Measurements from ENCODE around the gene ZFP36.

Gene ZFP36

GRCh38 chr19:39384839-39385568, 21.6 kb upstream of the ZFP36 start:
- no peak for DNase-seq

GRCh38 chr19:39385629-39386411, 20.8 kb upstream of the ZFP36 start:
- no peak for DNase-seq

GRCh38 chr19:39386557-39386956, 20.1 kb upstream of the ZFP36 start:
- DNase-seq, result no peak

- no peak for DNase-seq
Observed at GRCh38 chr19:39388657-39389056, 18.0 kb upstream of the ZFP36 start.

GRCh38 chr19:39389631-39390414, 16.8 kb upstream of the ZFP36 start:
- DNase-seq, result no peak

- DNase-seq, result no peak
Observed at GRCh38 chr19:39390451-39390750, 16.2 kb upstream of the ZFP36 start.

- peak; percentile 98 to 100 (median 99) for DNase-seq
Observed at GRCh38 chr19:39390751-39391437, 15.8 kb upstream of the ZFP36 start, which contains the start of the genes MED29 and PAF1. TSS of gene MED29 (plus strand) at chr19:39391378. CDS start at chr19:39391423, 45 bp downstream. TSS of gene PAF1 (minus strand) at chr19:39391106. CDS start at chr19:39390864, 242 bp downstream.

GRCh38 chr19:39397360-39398296, 9.0 kb upstream of the ZFP36 start:
- peak; percentile 44 to 58 (median 48) for DNase-seq

GRCh38 chr19:39398297-39398864, 8.3 kb upstream of the ZFP36 start:
- no peak for DNase-seq

GRCh38 chr19:39399668-39400050, 7.0 kb upstream of the ZFP36 start:
- DNase-seq, result no peak

- no peak for DNase-seq
Observed at GRCh38 chr19:39400061-39400460, 6.6 kb upstream of the ZFP36 start.

- DNase-seq, result no peak
Observed at GRCh38 chr19:39401070-39401548, 5.5 kb upstream of the ZFP36 start.

GRCh38 chr19:39401549-39402345, 4.9 kb upstream of the ZFP36 start:
- no peak for DNase-seq

GRCh38 chr19:39402346-39403300, 4.0 kb upstream of the ZFP36 start:
- peak; percentile 71 to 80 (median 75) for DNase-seq

- DNase-seq, result peak; percentile 68 to 79 (median 70)
Observed at GRCh38 chr19:39403331-39404312, 3.0 kb upstream of the ZFP36 start.

GRCh38 chr19:39405261-39405957, 1.2 kb upstream of the ZFP36 start:
- DNase-seq, result no peak
